CD1c-positive myeloid dendritic cell (primary cell): Measurements from ENCODE around the gene PILRB.
"Not testable (repeated sequence)": the region's sequence is repeated elsewhere in the genome, so short reads cannot be mapped to it uniquely, and the experiment has no call there.

Source experiments
- DNase-seq: peaks from one replicate; pipeline ENCODE4 v3.0.0-alpha.2; 2016; ENCODE audit errors: extremely low spot score

Gene PILRB

DNA sequence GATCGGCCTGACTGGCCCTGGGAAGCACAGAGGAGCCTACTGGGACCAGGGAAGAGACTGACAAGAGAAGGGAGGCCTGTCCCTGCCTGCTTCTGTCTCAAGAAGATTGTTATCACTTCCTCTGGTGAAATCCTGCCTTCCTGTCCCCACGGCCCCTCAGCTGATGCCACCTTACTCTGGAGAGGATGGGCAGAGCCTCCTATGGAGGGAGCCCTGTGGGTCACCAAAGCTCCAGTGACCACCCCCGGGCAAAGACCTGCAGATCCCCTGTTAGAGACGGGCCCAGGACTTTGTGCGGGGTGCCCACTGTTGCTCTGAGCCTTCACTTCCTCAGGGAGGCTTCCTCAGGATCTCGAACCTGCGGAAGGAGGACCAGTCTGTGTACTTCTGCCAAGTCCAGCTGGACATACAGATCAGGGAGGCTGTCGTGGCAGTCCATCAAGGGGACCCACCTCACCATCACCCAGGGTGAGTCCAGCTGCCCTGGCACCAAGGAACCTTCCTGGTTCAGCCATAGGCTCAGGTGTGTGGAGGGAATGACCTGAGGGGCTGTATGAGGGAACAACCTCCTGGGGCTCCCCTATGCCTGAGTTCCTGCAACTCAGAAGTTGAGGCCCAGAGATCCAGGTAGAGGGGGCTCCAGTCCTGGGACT, 1.4 kb upstream of the PILRB start:
- no peak for DNase-seq

DNA sequence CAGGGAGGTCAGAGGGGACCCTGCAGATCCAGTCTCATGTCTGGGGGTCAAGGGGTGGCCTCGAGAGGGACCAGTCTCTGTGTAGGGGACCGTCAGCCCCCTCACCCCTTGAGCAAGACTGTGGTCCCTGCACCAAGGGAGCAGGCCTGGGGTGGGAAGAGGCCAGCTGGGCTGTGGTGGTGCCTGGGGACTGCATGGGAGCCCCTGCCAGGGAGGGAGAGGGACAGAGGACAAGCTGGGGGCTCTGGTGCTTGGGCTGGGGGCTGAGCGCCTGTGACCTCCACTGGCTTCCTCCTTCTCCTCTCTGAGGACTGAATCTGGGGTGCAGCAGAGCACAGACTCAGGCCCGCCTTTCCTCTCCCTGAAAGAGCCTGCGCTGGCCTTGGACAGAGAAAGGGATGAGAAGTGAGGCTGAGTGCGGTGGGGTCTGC, 771 bp upstream of the PILRB start:
- DNase-seq = no peak

GRCh38 chr7:100358857-100359212, 918 bp downstream of the PILRB start:
- no peak for DNase-seq

DNA sequence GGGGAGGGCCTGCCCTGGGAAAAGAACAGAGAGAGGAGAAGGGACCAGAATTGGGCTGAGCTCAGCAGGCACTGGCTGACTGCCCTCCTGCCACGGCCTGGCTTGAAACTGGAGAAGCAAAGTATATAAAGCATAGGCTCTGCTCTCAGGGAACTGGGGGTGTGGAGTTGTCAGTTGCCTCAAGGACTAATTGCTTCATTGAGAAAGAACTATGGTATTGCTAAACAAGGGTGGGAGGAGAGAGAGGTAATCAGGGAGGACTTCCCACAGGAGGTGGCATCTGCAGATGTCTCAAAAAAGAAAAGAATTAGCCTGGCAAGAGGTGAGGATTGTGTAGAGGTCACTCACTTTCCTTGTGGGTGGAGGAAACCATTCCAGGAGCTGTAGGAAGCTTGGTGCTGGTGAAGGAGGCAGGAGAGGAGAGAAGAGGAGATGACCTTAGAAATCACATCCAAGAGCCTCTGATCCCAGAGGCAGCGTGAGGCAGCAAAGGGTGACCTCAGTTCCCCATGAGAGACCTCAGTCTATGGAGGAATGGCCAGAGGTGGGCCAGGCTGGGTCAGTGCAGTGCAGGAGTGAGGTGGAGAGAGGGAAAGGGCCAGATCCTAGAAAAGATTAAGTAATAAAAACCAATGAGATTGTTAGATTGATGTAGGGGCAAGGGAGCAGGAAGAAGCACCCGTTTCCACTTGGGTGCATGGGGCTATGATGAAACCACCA, 2.4 kb downstream of the PILRB start:
- peak; percentile 34 for DNase-seq

GRCh38 chr7:100363098-100363497, 5.2 kb downstream of the PILRB start:
- DNase-seq = no peak

- DNase-seq = not testable (repeated sequence)
These were observed 5.9 kb downstream of the PILRB start for GRCh38 chr7:100363797-100364196.

- DNase-seq = no peak
These were observed 6.6 kb downstream of the PILRB start for GRCh38 chr7:100364480-100364879.

DNA sequence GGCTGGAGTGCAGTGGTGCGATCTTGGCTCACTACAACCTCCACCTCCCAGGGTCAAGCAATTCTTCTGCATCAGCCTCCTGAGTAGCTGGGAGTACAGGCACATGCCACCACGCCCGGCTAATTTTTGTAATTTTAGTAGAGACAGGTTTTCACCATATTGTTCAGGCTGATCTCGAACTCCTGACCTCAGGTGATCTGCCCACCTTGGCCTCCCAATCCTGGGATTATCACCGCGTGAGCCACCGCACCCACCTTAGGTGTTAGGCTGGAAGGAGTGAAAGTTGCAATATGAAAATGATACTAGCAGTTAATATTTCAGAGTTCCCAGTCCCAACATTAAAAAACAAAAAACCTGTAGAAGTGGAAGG, 8.1 kb downstream of the PILRB start:
- DNase-seq = not testable (repeated sequence)

- DNase-seq = peak; percentile 25
These were observed 8.7 kb downstream of the PILRB start for GRCh38 chr7:100366411-100367250.

DNA sequence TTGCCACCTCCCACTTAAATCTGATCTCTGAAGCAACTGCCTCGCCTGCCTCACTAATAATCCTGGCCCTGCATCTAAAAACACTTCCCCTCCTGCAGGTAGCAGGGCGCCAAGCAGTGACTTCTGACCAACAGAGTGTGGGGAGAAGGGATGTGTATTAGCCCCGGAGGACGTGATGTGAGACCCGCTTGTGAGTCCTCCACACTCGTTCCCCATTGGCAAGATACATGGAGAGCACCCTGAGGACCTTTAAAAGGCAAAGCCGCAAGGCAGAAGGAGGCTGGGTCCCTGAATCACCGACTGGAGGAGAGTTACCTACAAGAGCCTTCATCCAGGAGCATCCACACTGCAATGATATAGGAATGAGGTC, 9.3 kb downstream of the PILRB start:
- no peak for DNase-seq

- peak; percentile 64 for DNase-seq
These were observed 10.0 kb downstream of the PILRB start for GRCh38 chr7:100367676-100368613.

- peak; percentile 95 for DNase-seq
These were observed 11.2 kb downstream of the PILRB start for GRCh38 chr7:100369105-100369504.

GRCh38 chr7:100370303-100370702, 12.4 kb downstream of the PILRB start:
- DNase-seq = no peak

- DNase-seq = no peak
These were observed 12.8 kb downstream of the PILRB start for GRCh38 chr7:100370746-100371145.

DNA sequence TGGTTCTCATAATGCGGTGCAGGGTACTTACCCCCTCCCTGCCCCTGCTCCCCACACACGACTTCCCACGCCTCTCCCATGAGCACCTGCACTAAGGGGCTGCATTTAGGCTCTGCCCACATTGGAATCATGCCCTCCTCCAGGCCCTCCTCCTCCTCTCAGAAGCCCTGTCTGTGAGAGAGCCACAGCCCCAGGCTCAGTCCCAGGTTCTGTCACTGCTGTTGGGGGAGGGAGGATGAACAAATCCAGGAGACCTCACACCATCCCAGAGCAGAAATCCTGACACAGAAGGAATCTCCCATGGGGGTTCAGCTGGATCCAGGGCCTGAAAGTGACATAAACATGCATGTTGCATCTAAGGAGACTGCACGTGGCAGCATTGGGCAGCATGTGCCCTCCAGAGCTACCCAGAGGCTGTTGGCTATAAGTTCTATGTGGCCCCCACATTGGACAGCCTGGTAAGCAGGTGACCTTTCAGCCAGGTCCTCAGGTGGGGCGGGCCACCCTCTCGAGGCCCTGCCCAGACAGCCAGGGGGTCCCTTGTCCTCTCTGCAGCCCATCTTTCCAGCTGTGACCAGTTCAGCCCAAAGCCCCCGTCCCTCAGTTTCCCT, 13.7 kb downstream of the PILRB start:
- no peak for DNase-seq

- DNase-seq = peak; percentile 90
These were observed 14.3 kb downstream of the PILRB start for GRCh38 chr7:100372256-100372655.

DNA sequence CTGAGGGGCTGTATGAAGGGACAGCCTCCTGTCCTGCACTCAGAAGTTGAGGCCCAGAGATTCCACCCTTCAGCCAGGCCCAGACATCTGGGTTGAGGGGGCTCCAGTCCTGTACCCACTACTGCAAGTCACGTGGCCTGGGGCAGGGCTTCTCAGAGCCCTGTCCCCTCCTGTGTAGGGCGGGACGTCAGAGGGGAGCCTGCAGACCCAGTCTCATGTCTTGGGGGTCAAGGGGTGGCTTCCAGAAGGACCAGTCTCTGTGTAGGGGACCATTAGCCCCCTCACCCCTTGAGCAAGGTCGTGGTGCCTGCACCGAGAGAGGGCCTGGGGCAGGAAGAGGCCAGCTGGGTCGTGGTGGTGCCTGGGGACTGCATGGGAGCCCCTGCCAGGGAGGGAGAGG, 14.8 kb downstream of the PILRB start:
- no peak for DNase-seq

GRCh38 chr7:100373261-100373831, 15.4 kb downstream of the PILRB start, which contains the start of gene PILRA:
TSS of gene PILRA (plus strand) at chr7:100373487. CDS start at chr7:100373657, 170 bp downstream.
- DNase-seq = peak; percentile 79

DNA sequence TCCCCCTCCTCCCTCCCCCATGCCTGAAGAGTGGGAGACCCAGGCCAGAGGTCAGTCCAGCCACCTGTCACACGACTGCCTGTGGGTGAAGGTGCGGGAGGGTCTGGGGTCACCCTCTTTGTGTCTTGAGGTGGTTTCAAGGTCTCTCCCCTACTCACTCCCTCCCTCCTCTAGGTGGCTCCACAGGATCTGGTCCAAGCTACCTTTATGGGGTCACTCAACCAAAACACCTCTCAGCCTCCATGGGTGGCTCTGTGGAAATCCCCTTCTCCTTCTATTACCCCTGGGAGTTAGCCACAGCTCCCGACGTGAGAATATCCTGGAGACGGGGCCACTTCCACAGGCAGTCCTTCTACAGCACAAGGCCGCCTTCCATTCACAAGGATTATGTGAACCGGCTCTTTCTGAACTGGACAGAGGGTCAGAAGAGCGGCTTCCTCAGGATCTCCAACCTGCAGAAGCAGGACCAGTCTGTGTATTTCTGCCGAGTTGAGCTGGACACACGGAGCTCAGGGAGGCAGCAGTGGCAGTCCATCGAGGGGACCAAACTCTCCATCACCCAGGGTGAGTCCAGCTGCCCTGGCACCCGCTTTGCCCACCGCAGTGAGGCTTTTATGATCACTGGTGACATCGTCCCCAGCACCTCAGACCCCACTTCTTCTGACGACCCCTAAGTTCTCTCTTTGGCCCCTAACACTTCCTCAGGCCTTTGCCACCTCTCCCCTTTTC, 16.1 kb downstream of the PILRB start:
- not testable (repeated sequence) for DNase-seq

- no peak for DNase-seq
These were observed 16.7 kb downstream of the PILRB start for GRCh38 chr7:100374601-100375000.
